ENCODE data around the gene SRD5A2. TPM values are rescaled to one million over a fixed set of nuclear protein-coding genes. Genes with fewer than 3 reads are reported as not detected.

Gene SRD5A2
- under 0.01 TPM in 1 of 2 replicates, not detected in the other for total RNA-seq

DNA sequence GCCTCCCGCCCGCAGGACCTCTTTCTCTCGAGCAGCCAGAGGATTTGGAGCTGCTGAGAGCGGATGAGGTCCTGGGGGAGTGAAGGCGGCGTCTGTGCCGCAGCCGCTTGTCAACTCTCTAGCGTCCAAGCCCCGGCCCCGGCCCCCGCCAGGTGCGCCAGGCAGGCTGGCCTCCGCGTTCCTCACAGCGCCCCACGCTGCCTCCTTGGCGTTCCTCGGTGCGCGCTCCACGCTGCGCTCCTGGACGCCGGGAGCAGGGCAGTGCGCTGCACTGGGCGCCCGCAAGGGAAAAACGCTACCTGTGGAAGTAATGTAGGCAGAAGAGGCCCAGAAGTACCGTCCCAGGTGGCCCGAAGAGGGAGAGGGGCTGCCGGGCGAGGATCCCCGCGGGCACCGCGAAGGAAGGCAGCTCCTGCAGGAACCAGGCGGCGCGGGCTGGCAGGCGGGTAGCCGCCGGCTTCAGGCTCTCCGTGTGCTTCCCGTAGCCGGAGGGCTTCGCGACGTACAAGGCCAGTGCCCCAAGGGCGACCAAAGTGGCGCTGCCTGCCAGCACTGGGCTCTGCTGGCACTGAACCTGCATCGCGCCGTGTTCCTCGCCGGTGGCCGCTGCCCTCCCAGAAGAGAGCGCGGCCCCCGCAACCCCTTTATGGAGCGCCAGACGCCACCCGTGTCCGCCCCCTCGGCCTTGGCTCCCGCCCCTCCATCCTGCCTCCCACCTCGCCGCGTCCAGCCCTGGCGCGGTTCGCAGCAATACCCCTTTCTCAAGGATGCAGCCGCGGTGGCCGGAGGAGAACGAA lies at the start of gene SRD5A2:
Gene SRD5A2 (minus strand): TSS at position 618 of the 797 bp plus-strand sequence. CDS start 38 bp downstream, at position 580.
- no peak within 1 kb of the TSS for H3K4me3 ChIP-seq (ENCODE audit: low read depth, low read length)
- no peak for DNase-seq (ENCODE audit: low read depth)
- TF ChIP-seq CTCF (conservative IDR thresholded peaks at IDR 0.05; ENCODE audit: low read depth, low read length) = no peak

GRCh38 chr2:31606509-31606908 lies 25.8 kb upstream of the SRD5A2 start:
- no peak for TF ChIP-seq CTCF (conservative IDR thresholded peaks at IDR 0.05; ENCODE audit: low read depth, low read length)
- no peak overlapping the region for H3K4me3 ChIP-seq (ENCODE audit: low read depth, low read length)
- no peak for DNase-seq (ENCODE audit: low read depth)

GRCh38 chr2:31598694-31599093 lies 18.0 kb upstream of the SRD5A2 start:
- no peak overlapping the region for H3K4me3 ChIP-seq (ENCODE audit: low read depth, low read length)
- TF ChIP-seq CTCF (conservative IDR thresholded peaks at IDR 0.05; ENCODE audit: low read depth, low read length) = no peak
- DNase-seq (ENCODE audit: low read depth) = no peak

DNA sequence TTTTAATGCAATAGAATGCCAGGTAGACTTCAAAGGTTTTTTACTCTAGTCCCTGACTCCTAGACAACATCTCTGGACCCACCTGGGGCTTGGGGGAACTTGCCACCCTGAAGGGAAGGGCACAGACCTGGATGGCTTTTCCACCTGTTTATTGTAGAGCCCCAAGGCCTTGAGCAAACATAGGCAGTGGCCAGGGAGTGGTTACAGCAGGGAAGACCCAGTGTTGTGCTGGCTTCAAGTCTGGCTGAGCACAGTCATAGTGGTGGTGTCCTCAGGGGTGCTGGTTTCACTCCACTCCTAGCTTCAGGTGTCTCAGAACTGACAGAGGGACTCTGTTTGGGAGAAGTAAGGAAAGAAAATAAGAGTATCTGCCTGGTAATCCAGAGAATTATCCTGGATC lies 5.5 kb upstream of the SRD5A2 start:
- H3K4me3 ChIP-seq (ENCODE audit: low read depth, low read length) = no peak overlapping the region
- no peak for TF ChIP-seq CTCF (conservative IDR thresholded peaks at IDR 0.05; ENCODE audit: low read depth, low read length)
- DNase-seq (ENCODE audit: low read depth) = no peak

GRCh38 chr2:31581124-31581795 lies 522 bp upstream of the SRD5A2 start:
- no peak for DNase-seq (ENCODE audit: low read depth)
- H3K4me3 ChIP-seq (ENCODE audit: low read depth, low read length) = no peak overlapping the region
- no peak for TF ChIP-seq CTCF (conservative IDR thresholded peaks at IDR 0.05; ENCODE audit: low read depth, low read length)

DNA sequence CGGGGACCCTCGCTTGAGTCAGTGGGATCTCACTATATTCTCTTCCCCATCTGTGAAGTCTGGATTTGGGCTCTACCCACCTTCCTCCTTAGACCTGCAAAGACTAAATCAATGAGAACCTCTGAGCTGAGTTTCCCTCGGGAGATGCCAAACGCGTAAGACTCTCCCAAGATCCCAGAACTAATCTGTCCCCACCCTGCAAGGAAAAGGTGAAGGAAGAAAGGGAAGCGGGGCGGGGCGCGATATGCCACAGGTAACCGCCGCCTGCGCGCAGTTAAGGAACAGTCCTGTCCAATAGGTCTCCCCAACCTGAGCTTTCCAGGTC lies 780 bp downstream of the SRD5A2 start:
- TF ChIP-seq CTCF (conservative IDR thresholded peaks at IDR 0.05; ENCODE audit: low read depth, low read length) = no peak
- DNase-seq (ENCODE audit: low read depth) = no peak
- H3K4me3 ChIP-seq (ENCODE audit: low read depth, low read length) = no peak overlapping the region

All from epithelial cell of proximal tubule (primary cell).